HG03135 (cell line): ENCODE data around the gene ALKBH8.
"Not testable (repeated sequence)": the region's sequence is repeated elsewhere in the genome, so short reads cannot be mapped to it uniquely, and the experiment has no call there.

Experiments used
- ATAC-seq: cut with Tn5 transposase; IDR thresholded peaks from one replicate; pipeline ENCODE4 v1.9.1; 2021; ENCODE audit warnings: mild to moderate bottlenecking, moderate library complexity; ENCODE audit not compliant: unreplicated experiment

ALKBH8 gene

DNA sequence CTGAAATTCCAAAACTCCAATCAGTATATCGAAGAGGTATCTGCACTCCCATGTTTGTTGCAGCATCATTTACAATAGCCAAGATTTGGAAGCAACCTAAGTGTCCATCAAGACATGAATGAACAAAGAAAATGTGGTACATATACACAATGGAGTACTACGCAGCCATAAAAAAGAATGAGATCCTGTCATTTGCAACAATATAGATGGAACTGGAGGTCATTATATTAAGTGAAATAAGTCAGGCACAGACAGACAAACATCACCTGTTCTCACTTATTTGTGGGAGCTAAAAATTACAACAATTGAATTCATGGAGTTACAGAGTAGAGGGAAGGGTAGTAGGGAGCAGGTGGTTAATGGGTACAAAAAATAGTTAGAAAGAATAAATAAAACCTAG is 13.6 kb upstream of the ALKBH8 start:
- ATAC-seq: not testable (repeated sequence)

DNA sequence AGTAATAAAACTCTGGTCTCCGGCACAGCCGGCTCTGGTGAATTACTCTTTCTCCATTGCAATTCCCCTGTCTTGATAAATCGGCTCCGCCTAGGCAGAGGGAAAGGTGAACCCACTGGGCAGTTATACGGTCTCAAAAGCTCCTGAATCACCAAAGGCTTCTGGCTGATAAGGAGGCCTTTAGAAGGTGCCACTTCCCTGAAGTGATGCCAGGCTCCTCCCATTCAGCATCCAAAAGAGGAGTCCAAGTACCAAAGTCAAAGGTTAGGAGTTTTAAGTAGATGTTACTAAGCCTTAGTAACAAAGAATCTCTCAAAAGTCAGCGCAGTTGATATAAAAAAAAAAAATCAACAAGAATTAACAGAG is 11.8 kb upstream of the ALKBH8 start:
- ATAC-seq: no peak

DNA sequence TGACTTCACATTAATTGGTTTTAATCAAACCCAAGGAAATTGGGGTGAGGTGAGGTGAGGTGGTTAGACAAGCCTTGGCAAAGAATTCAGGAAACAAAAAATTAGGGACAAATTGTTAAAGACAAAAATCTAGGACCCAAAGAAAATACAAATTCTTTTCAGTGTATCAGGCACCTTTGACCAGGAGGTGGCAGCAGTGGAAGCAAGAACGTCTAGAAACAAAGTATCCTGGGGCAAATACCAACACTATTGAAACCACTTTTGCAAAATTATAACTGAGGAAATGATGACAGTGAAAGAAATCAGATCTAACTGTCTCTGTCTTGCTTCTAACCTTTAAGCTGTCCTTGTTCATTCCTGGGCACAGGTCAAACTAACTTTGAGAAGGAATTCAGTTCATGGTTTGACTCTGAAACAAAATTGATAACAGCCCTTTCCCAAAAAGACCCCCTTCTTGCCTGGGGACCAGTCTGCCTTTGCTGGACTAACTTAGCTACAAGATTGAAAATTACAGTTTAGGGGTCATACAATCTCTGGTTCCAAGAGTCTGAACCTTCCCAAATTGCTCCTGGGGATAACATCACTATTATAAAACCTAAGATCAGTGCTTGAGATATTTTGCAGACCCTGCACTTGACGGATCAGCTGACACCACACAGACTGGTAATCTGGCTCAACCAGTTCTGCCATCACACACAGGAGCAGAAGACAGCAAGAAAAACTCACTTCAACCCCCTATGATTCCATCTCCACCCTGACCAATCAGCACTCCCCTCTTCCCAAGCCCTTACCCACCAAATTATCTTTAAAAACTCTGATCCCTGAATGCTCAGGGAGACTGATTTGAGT is 11.2 kb upstream of the ALKBH8 start:
- ATAC-seq: not testable (repeated sequence)

DNA sequence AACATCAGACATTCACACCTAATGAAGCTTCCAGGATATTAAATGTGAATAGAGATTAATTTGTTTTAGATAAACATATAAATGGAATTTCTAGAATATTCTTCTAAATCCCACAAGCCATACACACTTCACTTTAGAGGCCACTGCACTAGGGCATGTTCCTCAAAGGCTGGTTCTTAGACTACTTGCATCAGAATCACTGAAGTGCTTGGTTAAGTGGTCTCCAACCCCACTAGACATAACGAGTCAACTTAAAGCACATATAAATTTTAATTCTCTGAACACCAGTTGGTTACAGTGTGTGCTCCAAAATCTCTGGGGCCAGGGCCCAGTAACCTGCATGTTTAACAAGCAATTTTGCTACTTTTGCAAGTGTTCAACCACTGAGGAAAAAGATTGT is 7.9 kb upstream of the ALKBH8 start:
- no peak for ATAC-seq

DNA sequence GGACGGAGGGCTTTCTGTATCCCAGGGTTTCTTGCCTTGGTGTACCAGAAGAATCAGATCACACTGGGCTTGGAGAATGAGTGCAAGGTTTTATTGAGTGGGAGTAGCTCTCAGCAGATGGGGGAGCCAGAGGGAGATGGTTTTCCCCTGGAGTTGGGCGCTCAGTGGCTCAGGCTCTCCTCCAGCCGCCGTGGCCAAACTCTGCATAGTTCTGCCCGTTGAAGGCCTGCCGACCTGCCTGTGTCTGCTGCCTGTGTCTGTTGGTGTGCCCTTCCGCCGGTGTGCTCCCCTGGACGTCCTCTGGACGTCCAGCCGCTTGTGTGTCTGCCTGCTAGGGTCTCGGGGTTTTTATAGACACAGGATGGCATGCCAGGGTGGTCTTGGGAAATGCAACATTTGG is 4.5 kb upstream of the ALKBH8 start:
- ATAC-seq: no peak

DNA sequence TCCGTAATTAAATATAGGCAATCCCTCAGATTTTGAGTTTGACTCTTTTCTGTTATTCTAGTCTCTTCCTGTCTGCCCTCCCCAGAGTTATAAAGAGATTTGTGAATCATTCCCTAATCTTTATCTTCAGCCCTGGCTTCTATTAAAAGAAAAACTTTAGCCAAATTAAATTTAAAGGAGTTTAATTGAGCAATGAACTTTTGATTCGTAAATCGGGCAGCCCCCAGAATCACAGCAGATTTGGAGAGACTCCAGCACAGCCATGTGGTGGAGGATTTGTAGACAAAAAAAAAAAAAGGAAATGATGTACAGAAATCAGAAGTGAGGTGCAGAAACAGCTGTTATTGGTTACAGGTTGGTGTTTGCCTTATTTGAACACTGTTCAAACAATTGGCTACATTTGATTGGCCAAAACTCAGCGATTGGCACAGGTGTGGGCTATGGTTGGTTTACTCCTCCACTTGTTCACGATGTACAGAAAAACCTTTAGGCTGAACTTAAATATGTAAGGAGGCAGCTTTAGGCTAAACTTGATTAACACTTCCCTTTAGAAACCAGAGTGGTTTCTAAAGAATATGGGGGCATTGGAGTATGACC is 2.3 kb upstream of the ALKBH8 start:
- no peak for ATAC-seq

DNA sequence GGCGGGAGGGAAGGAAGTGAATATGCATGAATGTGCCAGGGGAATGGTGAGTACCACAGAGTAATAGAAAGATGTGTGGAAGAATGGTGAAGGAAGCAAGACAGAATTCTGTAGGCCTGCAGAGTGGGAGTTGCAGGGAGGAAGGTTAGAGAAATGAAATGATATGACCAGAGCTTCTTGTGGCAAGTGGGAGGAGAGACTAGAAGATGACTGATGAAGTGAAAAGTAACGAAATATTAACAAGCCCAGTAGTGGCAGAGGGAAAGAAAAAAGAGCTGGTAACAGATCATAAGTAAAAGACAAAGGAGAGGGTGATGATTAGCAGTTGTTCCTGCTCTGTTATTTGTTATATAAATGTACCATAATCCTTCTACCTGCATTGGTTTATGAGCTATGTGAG is 1.0 kb upstream of the ALKBH8 start:
- no peak for ATAC-seq

DNA sequence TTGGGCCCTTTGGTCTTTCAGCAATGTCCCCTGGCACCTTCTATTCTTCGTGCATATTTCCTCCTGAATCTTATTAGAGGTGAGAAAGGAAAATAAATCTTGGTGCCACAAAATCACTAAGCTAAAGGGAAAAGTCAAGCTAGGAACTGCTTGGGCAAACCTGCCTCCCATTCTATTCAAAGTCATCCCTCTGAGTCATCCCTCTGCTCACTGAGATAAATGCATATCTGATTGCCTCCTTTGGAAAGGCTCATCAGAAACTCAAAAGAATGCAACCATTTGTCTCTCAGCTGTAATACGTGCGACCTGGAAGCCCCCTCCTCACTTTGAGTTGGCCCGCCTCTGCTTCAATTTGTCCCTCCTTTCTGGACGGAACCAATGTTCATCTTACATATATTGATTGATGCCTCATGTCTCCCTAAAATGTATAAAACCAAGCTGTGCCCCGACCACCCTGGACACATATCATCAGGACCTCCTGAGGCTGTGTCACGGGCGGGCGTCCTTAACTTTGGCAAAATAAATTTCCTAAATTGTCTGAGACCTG is 493 bp upstream of the ALKBH8 start:
- peak; percentile 7 for ATAC-seq

DNA sequence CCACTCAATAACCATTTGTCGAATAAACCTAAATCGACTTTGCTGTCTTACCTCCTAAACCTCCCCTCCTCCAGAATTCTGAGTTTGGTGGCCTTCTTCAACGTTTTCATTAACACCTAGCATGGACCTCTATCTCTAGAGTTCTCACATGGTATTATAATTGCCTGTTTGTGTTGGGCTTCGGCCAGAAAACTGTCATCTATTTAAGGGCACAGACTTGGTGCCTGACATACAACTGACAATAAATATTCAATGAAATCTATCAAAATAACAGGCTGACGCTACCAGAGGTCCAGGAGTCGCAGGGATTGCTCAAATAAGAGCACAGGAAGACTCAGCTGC is 687 bp downstream of the ALKBH8 start:
- peak; percentile 0 for ATAC-seq

DNA sequence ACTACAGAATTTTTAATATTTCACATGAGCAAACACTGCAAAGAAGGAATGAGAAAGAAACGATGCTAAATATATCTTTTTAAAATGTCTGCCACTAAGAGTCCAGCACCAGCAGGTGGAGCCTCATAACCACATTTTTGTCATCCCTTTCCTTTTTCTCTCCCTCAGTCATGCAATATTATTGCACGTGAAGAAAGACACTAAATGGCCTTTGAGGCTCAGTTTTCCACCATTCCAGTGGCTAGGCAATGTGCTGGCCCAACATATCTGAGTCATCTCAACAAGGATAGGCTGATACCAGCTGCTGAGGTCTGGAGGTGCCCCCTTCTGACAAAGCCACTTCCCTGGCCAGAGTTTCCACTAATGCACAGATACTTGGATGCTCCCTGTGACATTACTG is 1.8 kb downstream of the ALKBH8 start:
- no peak for ATAC-seq

DNA sequence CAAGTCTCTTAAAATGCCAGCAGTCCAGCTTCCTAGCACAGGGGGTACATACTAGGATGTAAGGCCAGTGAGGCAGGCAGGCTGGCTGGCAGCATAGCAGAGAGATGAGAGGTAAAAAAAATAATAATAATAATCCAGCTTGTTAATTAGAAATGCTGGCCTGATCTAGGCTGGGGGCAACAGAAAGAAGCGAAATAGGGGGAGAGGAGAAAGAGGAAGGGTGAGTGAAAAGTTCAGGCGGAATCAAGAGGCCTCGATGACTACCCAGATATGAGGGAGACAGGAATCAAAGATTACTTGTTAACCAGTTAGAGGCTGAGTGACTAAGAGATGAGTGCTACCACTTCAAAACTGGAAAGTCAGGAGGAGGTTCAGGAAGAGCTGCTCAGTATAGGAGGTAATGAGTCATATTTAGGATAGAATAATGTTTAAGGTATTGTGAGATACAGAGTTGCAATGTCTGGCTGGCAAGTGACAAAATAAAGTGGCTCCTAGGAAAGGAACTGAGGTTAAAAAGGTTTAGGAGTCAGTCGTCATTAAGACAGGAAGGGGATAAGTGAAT is 2.8 kb downstream of the ALKBH8 start:
- no peak for ATAC-seq

DNA sequence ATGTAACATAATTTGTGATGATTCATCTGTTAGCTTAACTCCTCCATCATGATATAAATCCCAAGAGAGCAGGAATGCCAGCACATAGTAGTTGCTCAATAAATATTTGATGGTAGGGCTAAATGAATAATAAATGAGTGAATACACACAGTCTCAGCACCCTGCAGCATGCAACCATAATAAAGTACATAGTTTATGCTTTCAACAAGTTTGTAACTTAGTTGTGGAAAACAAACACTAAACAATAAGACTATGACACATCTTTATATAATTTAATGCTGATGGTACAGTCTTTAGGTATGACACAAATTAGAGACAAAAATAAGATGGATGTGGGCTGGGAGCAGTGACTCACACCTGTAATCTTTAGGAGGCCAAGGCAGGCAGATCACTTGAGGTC is 3.8 kb downstream of the ALKBH8 start:
- ATAC-seq: no peak

DNA sequence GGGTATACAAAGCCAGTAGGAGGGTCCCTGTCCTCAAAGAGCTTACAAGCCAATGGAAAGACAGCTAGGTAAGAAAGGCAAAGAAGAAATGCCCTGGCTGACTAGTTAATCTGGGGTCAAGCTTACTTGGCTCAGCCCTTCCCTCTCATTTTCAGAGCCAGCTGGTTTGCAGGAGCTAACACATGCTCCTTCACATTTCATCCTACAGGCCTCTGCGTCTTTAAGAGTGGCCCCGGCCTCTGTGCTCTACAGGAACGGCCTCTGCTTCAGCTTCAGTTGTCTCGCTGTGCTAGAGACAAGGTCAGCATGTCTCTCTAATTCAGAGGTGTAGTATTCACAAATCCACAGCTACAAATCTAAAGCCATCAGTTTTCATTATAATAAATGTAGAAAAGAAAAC is 15.2 kb downstream of the ALKBH8 start:
- no peak for ATAC-seq

DNA sequence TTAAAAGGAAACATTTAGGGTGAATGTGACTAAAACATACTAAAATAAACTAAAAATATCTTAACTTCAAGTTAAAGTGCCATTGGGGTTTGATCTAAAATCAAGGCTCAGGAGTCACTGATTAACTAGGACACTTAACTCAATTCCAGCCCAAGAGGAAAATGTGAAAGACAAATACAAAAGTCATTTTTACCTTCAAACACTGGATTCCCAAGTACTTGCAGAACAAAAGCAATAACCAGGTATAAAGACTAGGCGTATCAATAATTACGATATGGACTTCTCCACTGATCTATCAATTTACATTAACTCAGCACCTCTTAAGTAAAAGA is 15.6 kb downstream of the ALKBH8 start:
- no peak for ATAC-seq

DNA sequence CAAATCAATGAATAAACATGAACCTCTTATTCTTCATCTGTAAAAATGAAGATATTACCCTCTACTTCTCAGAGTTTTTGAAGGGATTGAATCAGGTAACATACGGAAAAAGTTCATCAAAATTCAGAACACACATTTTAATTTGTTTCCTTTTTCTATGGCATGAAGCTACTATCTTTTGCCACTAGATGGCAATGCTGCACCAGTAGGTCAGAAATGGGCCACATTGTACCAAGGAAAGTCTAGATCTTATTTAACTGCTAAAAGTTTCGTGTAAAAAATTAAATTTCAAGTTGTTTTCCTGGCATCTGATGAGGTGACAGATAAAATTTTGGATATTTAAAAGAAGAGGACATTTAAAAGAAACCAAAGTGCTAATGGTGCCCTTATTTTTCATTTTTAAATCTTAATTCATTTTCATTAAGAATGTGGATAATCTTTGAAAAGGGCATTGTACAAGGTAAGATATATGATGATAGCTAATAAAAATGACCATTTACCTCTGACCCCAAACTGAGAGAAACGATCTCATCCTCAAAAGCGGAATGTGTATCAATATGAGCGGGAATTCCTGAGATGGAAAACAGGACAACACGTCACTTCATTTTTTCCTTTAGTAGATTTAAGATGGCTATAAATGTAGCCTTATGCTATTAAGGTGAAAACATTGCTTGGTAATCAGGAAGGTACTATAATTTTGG is 16.1 kb downstream of the ALKBH8 start:
- ATAC-seq: peak; percentile 75

DNA sequence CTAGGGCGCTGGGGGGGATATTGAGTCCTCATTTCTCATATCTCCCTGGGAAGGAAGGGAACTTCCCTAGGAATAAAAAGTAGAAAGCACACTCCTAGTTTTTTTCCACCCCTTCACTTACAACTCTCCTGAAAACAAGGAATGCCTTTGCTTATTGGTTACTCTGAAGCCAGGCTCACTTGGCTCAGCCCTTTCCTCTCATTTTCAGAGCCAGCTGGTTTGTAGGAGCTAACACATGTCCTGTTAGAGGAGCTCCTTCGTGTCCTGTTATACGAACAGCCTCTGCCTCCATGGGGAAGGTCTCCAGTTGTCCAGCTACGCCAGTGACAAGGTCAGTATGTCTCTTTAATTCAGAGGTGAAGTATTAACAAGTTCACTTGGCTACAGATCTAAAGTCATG is 17.6 kb downstream of the ALKBH8 start:
- no peak for ATAC-seq

DNA sequence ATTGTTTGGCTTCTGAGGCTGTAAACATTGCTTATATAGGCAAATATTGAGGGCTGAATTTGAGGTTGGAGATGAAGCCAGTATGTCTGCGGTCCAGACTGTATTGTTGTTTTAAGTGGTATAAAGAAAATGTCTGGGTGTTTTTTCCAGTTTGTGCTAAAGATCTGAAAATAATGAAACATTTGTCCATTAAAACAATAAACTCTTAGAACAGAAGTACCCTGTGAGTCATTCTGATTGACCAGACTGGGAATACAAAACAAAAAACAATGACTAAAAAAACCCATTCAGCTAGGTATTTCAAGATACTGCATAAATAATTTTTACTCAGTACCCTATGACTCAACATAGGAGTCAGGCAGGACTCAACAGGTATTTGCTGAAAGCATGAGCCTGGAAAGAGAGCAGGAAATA is 20.4 kb downstream of the ALKBH8 start:
- no peak for ATAC-seq

DNA sequence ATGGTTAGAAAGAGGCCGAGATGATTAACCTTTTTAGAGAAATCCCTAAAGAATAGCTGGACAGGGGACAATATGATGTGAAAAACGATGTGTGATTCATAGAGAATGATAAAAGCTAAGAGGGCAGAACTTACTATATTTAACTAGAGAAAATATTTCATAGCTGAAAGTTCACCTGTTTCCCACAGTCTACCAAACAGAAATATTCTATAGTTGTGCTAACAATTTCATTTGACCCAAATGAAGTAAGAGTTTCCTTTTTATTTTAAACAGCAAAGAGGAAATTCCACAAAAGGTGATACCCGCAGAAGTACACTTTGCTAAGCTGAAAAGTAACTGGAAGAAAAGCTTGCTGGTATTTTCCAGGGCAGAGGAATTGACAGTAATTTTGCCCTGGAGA is 26.7 kb downstream of the ALKBH8 start:
- no peak for ATAC-seq

DNA sequence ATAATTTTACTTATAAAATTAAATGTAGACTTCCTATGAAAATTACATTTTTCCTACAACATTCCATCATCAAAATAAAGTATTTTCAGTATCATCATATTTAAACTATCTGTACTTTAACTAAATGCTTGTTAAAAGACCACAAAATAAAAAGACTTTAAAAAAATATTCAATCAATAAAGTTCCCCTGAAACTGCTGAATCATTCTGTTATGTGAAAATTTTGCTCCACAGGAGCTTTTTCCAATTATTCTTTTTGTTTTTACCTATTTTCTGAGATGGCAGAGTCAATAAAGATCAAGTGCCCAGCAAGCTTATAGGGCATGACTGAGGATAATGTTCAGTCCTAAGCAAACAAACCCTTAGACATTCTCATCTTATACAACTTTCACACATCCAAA is 27.3 kb downstream of the ALKBH8 start:
- no peak for ATAC-seq

DNA sequence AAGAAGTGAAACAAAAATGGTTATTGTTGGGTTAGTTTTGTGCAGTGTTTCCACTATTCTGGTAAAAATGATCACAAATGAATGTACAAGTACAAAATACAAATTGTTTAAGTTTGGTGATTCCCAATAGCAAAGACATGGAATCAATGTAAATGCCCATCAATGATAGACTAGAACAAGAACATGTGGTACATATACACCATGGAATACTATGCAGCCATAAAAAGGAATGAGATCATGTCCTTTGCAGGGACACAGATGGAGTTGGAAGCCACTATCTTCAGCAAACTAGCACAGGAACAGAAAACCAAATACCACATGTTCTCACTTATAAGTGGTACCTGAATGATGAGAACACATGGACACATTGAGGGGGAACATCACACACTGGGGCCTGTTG is 28.4 kb downstream of the ALKBH8 start:
- not testable (repeated sequence) for ATAC-seq

DNA sequence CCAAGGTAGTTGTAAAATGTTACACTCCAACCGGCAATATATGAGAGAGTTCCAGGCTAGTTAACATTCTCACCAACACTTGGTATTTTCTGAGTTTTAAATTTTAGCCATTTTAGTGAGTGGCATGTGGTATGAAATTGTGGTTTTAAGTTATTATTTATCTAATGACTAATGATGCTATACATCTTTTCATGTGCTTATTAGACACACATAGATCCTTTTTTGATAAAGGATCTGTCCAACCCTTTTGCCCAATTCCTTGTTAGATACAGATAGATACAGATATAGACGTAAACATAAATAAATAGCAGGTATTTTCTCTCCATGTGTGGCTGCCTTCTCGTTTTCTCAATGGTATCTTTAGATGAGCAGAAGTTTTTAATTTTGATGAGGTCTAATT is 39.3 kb downstream of the ALKBH8 start:
- no peak for ATAC-seq

DNA sequence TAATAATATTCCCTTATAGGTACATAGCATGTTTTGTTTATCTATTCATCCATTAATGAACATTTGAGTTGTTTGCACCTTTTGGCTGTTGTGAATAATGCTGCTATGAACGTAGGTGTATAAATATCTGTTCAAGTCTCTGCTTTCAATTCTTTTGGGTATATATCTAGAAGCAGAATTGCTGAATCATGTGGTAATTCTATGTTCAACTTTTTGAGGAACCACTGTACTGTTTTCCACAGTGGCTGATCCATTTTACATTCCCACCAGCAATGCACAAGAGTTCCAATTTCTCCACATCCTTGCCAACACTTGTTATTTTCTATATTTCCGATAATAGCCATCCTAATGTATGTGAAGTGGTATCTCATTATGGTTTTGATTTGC is 56.7 kb downstream of the ALKBH8 start:
- no peak for ATAC-seq
